Measurements from ENCODE around the gene LATS2.

Gene LATS2

GRCh38 chr13:21012211-21012610 lies 49.2 kb downstream of the LATS2 start:
- H3K36me3 Mint-ChIP-seq = peaks cover 0 to 4% of the 10 kb centered on the region in 2 donors
- H3K27me3 Mint-ChIP-seq = no peaks in the 10 kb centered on the region
- DNase-seq (no peak), ATAC-seq (replicated peaks) (no peak)
- no peak overlapping the region for H3K27ac Mint-ChIP-seq
- H3K9me3 Mint-ChIP-seq = peaks cover 1 to 9% of the 10 kb centered on the region in 2 donors
- no peak overlapping the region for H3K4me3 Mint-ChIP-seq
- H3K4me1 Mint-ChIP-seq = peaks cover 11 to 27% of the 10 kb centered on the region in 2 donors

DNA sequence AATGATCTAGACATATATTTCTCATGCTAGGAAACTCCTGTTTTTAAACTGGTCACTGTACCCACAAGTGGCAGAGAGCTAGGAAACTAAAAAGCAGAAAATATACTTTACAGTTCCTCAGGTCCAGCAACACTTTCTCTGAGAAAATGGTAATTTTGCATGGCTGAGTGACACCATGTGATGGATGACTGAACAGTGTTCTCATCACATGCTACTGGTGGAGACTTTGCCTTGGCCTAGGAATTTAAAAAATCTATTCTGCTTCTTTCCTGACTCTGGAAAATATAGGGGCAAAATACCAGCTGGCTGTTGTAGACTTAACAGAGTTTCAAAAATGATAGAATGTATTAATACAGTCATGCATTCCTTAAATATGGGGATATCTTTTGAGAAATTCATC lies 50.0 kb downstream of the LATS2 start:
- Mint-ChIP-seq H3K4me1 (peaks cover 13 to 21% of the 10 kb centered on the region in 2 donors), H3K36me3 (no peaks in the 10 kb centered on the region), H3K9me3 (peaks cover 1 to 9% of the 10 kb centered on the region in 2 donors), H3K27ac (no peak overlapping the region), H3K27me3 (no peaks in the 10 kb centered on the region), H3K4me3 (no peak overlapping the region)
- DNase-seq (no peak), ATAC-seq (replicated peaks) (no peak)

DNA sequence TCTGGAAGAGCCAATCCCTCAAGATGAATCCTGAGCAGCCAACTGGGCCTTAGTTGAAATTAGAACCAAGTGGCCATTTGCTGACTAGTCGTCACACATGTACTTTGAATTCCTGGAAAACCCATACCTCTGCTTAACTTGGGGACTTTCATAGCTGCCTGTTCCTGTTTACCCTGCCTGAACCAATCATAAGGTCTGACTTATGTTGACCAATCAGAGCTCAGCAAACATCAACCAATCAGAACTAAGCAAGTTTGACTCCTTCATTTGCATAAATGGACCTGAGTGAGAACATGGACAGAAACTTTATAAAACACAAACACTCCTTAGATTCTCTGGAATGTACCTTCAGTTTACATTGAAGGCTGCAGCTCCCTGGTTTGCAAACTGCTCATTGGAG lies 50.8 kb downstream of the LATS2 start:
- no peak overlapping the region for H3K4me3 Mint-ChIP-seq

GRCh38 chr13:21009036-21009435 lies 52.4 kb downstream of the LATS2 start:
- Mint-ChIP-seq H3K27ac (no peak overlapping the region), H3K4me3 (no peak overlapping the region), H3K9me3 (peaks cover 1 to 9% of the 10 kb centered on the region in 2 donors), H3K4me1 (peaks cover 11 to 26% of the 10 kb centered on the region in 2 donors), H3K36me3 (no peaks in the 10 kb centered on the region), H3K27me3 (no peaks in the 10 kb centered on the region)
- ATAC-seq (replicated peaks) = no peak
- no peak for DNase-seq

More for the DNA sequence above, 50.8 kb downstream of the LATS2 start:
- H3K27me3 Mint-ChIP-seq = no peaks in the 10 kb centered on the region
- DNase-seq (no peak), ATAC-seq (replicated peaks) (peak; percentile 42 to 71)
- H3K4me1 Mint-ChIP-seq = peaks cover 13 to 26% of the 10 kb centered on the region in 2 donors
- H3K9me3 Mint-ChIP-seq = peaks cover 1 to 9% of the 10 kb centered on the region in 2 donors
- H3K27ac Mint-ChIP-seq = peak overlapping the region; percentile 43
- H3K36me3 Mint-ChIP-seq = no peaks in the 10 kb centered on the region

DNA sequence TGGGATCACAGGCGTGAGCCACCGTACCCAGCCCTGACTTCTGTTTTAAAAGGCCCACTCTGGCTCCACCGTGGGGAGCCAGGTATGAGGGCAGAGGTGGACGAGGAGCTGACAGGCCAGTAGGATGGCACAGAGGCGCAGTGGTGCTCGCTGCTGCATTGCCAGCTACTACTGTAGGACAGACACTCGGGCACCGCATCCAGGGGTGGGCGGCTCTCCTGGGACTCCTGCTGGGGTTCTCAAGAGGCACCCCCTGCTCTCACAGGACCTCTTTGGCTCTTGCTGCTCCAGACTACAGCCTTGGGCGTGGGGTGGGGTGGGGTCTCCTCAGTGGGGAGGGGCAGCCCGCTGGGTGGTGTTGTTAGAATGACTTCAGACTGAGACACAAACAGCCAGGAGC lies 53.4 kb downstream of the LATS2 start:
- no peaks in the 10 kb centered on the region for H3K27me3 Mint-ChIP-seq
- H3K9me3 Mint-ChIP-seq = peaks cover 1 to 9% of the 10 kb centered on the region in 2 donors
- ATAC-seq (replicated peaks) = no peak
- H3K27ac Mint-ChIP-seq = no peak overlapping the region
- no peak for DNase-seq
- H3K4me3 Mint-ChIP-seq = no peak overlapping the region
- no peaks in the 10 kb centered on the region for H3K36me3 Mint-ChIP-seq
- peaks cover 11 to 26% of the 10 kb centered on the region in 2 donors for H3K4me1 Mint-ChIP-seq

- ATAC-seq (replicated peaks) (no peak), DNase-seq (no peak)
- peaks cover 0 to 2% of the 10 kb centered on the region in 2 donors for H3K36me3 Mint-ChIP-seq
- H3K27ac Mint-ChIP-seq = peak overlapping the region; percentile 73
- H3K4me3 Mint-ChIP-seq = no peak overlapping the region
- H3K27me3 Mint-ChIP-seq = no peaks in the 10 kb centered on the region
- H3K4me1 Mint-ChIP-seq = peaks cover 11 to 26% of the 10 kb centered on the region in 2 donors
- H3K9me3 Mint-ChIP-seq = peaks cover 1 to 9% of the 10 kb centered on the region in 2 donors
Measured at GRCh38 chr13:21006141-21007005, 55.0 kb downstream of the LATS2 start.

DNA sequence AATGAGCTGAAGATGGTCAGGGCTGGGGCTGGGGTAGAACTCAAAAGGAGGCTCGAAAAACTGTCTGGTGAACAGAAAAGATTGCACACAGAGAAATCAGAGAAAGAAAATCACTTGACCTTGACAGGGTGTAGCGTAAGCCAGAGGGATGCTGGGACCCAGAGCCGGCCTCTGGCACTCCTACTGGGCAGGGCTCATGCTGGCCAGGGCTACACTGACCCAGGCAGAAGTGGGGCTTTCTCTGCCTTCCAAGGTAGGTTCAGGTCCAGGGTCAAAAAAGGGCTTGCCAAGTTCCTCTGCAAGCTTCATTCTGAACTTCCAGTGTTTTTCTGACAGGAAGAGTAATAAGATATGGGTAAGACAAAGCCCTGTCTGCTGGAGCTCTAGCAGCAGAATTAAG lies 56.2 kb downstream of the LATS2 start:
- Mint-ChIP-seq H3K9me3 (no peaks in the 10 kb centered on the region), H3K4me1 (peaks cover 5 to 15% of the 10 kb centered on the region in 2 donors), H3K27ac (no peak overlapping the region), H3K4me3 (no peak overlapping the region), H3K27me3 (no peaks in the 10 kb centered on the region), H3K36me3 (peaks cover 0 to 4% of the 10 kb centered on the region in 2 donors)
- no peak for ATAC-seq (replicated peaks)
- DNase-seq = no peak

GRCh38 chr13:21001471-21001870 lies 59.9 kb downstream of the LATS2 start:
- Mint-ChIP-seq H3K4me3 (no peak overlapping the region), H3K9me3 (no peaks in the 10 kb centered on the region), H3K36me3 (peaks cover 0 to 4% of the 10 kb centered on the region in 2 donors), H3K27ac (no peak overlapping the region), H3K27me3 (no peaks in the 10 kb centered on the region), H3K4me1 (peaks cover under 1 to 5% of the 10 kb centered on the region in 2 donors)
- no peak for DNase-seq
- no peak for ATAC-seq (replicated peaks)

DNA sequence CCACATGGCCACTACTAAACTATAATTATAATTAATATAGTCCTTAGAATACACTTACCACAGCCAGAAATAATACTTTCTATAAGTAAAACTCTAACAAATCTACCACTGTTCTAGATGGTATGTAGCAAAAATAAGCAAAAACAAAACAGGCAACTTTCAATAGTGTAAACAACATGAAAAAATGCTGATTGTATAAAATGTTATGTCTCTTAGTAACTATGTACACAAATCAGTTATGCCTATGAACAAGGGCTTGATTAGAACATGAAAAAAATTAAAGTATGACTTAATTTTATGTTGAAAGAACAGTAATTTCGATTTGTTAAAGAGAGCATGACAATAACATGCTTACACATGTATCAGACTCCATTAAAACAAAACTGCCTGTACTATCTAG lies 60.7 kb downstream of the LATS2 start:
- DNase-seq (no peak), ATAC-seq (replicated peaks) (no peak)
- Mint-ChIP-seq H3K9me3 (no peaks in the 10 kb centered on the region), H3K4me3 (no peak overlapping the region), H3K36me3 (peaks cover 0 to 4% of the 10 kb centered on the region in 2 donors), H3K27me3 (no peaks in the 10 kb centered on the region), H3K4me1 (no peaks in the 10 kb centered on the region), H3K27ac (no peak overlapping the region)

- peaks cover 0 to 2% of the 10 kb centered on the region in 2 donors for H3K4me1 Mint-ChIP-seq
- no peaks in the 10 kb centered on the region for H3K27me3 Mint-ChIP-seq
- H3K4me3 Mint-ChIP-seq = no peak overlapping the region
- no peaks in the 10 kb centered on the region for H3K9me3 Mint-ChIP-seq
- ATAC-seq (replicated peaks) (no peak), DNase-seq (no peak)
- no peak overlapping the region for H3K27ac Mint-ChIP-seq
- peaks cover 0 to 4% of the 10 kb centered on the region in 2 donors for H3K36me3 Mint-ChIP-seq
Measured at GRCh38 chr13:20998649-20999415, 62.6 kb downstream of the LATS2 start.

DNA sequence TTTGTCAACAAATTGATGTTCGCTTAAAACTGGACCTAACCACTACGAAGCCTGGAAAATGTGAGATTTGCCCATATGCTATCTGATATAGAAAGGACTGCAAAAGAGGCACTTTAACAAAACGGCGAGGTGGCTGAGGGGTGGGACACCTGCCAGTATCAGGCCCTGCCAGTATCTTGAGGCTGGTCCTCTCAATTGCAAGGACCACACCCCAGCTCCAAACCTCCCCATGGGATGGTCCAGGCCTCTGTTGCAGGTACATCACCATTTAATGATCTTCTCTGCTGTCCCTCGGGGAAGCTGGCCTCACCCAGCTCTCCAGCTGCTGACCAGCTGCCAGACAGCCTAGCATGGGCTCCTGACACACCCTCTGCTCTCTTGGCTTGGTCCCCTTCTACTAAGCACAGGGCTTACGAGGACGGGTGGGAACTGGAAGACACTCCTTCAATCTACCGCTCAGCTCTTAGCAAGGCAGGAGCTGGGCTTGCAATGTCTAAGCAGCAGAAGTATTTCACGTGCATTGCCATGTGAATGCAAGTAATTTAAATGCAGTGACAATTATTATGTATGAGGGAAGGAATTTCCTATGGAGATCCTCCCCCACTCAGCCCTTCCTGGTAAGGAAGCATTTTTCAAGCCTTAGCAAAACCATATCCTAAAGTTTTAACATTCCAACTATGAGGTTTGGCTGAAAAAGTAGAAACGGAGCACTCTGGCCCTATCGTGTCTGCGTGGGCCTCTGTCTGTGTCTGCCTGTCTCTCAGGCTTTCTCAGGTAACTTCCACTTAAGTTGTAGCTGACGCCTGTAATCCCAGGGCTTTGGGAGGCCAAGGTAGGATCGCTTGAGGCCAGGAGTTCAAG lies 63.9 kb downstream of the LATS2 start:
- DNase-seq (no peak), ATAC-seq (replicated peaks) (no peak)
- Mint-ChIP-seq H3K27me3 (no peaks in the 10 kb centered on the region), H3K27ac (no peak overlapping the region), H3K9me3 (no peaks in the 10 kb centered on the region), H3K4me1 (peaks cover 0 to 2% of the 10 kb centered on the region in 2 donors), H3K36me3 (peaks cover 0 to 4% of the 10 kb centered on the region in 2 donors), H3K4me3 (no peak overlapping the region)

DNA sequence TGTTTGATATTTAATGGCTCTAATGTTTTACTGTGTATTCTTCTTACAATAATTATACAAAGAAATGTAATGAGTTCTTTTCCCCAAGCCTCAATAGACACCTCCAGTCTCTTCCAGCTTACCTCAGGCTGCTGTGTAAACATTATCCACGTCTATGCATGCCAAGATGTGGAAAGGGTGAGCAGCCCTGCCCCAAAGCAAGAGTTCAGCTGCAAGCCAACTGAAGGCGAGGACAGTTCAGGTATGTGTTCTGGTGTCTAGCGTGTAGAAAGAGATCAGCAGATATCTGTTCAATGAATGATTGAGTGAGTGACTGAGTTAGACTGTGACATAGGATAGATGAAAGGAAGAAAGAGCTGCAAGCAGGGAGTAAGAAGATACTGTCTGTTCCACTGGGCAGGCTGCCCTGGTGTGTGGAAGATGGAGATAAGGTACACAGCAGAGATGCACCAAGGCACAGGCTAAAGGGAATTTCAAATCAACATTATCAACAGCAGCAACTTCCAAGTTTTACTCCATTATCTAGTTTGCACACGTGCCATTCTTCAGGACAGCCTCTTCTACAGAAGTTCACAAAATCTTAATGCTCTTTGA lies 66.0 kb downstream of the LATS2 start:
- Mint-ChIP-seq H3K4me1 (peaks cover 0 to 2% of the 10 kb centered on the region in 2 donors), H3K9me3 (no peaks in the 10 kb centered on the region), H3K27me3 (no peaks in the 10 kb centered on the region), H3K27ac (no peak overlapping the region), H3K4me3 (no peak overlapping the region), H3K36me3 (peaks cover 0 to 11% of the 10 kb centered on the region in 2 donors)
- ATAC-seq (replicated peaks) (no peak), DNase-seq (no peak)

- H3K4me3 Mint-ChIP-seq = no peak overlapping the region
- no peak overlapping the region for H3K27ac Mint-ChIP-seq
- H3K36me3 Mint-ChIP-seq = peaks cover 3 to 17% of the 10 kb centered on the region in 2 donors
- ATAC-seq (replicated peaks) (no peak), DNase-seq (no peak)
- H3K27me3 Mint-ChIP-seq = no peaks in the 10 kb centered on the region
- H3K9me3 Mint-ChIP-seq = no peaks in the 10 kb centered on the region
- peaks cover 0 to 2% of the 10 kb centered on the region in 2 donors for H3K4me1 Mint-ChIP-seq
Measured at GRCh38 chr13:20994441-20994821, 67.0 kb downstream of the LATS2 start.
